Nephron (organoid): ENCODE measurements around the gene KLK10.

ENCODE experiments used
- H3K27ac Mint-ChIP-seq, 3 experiments: 2 replicates each; pipeline ENCODE4 v1.8.0; 2020; ENCODE audit warnings: mixed read lengths in 3 of 3, mild to moderate bottlenecking in 2 of 3, moderate library complexity in 1 of 3
- H3K27me3 Mint-ChIP-seq: 2 replicates; pipeline ENCODE4 v1.8.0; 2021; ENCODE audit warnings: low read depth, mild to moderate bottlenecking, moderate library complexity, mixed read lengths
- H3K36me3 Mint-ChIP-seq: 2 replicates; pipeline ENCODE4 v1.8.0; 2020; ENCODE audit warnings: low read depth, mixed read lengths
- H3K4me1 Mint-ChIP-seq: 2 replicates; pipeline ENCODE4 v1.8.0; 2020; ENCODE audit warnings: mixed read lengths
- H3K4me3 Mint-ChIP-seq, 3 experiments: 2 replicates each; pipeline ENCODE4 v1.8.0; 2020; ENCODE audit warnings: mild to moderate bottlenecking in 3 of 3, mixed read lengths in 3 of 3, moderate library complexity in 2 of 3
- H3K9me3 Mint-ChIP-seq: 2 replicates; pipeline ENCODE4 v1.8.0; 2020; ENCODE audit warnings: mixed read lengths
- CTCF ChIP-seq, 3 experiments: fragments of 200-600 bp; sonication (generic); IDR thresholded peaks; one replicate each; pipeline ENCODE4 v1.5.0; 2021; ENCODE audit warnings: antibody characterized with exemption in 3 of 3; ENCODE audit not compliant: unreplicated experiment in 3 of 3

Gene KLK10

DNA sequence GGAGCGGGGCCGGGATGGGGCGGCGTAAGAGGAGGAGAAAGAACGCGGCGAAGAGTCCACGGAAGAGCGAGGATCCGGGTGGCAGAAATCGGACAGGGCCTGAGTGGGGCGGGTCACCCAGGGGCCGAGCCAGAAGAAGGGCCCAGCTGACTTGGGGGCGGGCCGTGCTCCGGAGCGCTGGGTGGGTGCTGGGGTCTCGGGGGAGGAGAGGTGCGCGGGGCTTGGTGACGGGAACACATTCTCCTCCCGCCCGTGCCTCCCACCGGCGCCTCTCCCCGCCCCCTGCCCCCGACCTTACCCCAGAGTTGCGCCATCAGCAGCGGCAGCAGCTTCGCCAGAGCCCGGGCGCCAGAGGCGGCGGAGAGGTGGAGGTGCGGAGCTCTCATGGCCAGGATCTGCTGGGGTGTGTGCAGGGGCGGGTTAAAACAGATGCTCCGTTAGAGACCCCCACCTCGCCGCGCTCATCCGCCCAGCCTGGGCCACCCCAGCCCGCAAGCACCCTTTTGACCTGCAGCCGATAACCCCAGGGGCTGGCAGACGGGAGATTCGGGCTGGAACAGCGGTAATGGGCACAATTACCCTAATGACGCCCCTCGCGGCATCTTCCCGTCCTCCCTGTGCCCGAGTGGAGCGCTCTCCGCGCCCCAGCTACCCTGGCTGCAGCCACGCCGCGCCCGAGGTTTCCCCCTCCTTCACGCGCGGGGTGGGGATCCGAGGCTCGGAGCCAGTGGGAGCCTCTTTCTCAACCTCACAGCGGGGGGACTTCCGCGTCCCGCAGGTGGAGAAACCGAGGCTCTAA, 565 bp downstream of the KLK10 start:
- TF ChIP-seq CTCF (IDR thresholded peaks at IDR 0.05; ENCODE audit: unreplicated experiment in 3 of 3) = no peak
- Mint-ChIP-seq H3K36me3 (no peaks in the 10 kb centered on the region), H3K4me3 (peak overlapping the region; percentile 69 to 75 (median 70)), H3K27ac (no peak overlapping the region), H3K9me3 (peaks cover 3% of the 10 kb centered on the region), H3K27me3 (peaks cover 89% of the 10 kb centered on the region), H3K4me1 (peaks cover 19% of the 10 kb centered on the region)

DNA sequence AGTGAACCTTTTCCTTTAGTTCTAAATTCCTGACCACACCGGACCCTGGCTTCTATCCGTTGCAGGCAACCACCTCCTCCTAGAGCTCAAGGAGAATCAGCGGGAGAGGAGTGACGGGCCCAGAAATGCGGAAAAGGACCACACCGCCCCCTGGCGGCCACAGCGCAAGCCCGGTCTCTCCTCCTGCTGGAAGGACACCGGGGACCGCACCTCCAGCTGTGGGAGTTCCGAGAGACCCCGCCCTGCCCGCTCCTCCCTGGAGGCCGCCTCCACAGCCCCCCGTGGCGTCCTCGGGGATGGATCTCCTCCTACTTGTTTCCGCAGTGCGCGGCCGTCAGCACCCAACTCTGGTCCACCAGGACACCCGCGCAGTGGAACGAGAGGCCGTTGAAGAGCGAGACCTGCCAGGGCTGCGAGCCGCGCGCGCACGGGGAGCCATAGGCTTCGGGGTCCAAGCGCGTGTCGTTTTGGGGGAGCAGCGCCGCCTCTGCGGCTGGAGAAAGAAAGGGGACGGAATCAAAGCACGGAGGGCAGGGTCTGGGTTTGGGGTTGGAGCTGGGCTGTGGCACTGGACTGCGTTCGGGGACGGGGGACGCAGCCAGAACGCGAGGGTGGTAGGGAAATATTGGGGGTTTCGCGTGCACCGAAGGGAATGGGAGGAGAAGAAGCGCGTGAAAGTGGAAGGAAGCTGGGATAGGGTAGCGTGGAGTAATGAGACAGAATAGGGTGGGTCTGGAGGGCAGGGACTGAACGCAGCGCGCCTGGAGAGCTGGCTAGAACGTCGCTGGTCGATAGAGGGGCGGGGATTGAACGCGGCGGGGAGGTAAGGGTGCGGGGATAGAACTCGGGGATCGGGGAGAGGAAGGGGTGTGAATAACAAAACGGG, 2.5 kb downstream of the KLK10 start:
- Mint-ChIP-seq H3K27me3 (peaks cover 94% of the 10 kb centered on the region), H3K36me3 (no peaks in the 10 kb centered on the region), H3K9me3 (peaks cover 3% of the 10 kb centered on the region), H3K4me1 (peaks cover 19% of the 10 kb centered on the region), H3K4me3 (peak overlapping the region; percentile 82 to 84 (median 83)), H3K27ac (no peak overlapping the region)
- TF ChIP-seq CTCF (IDR thresholded peaks at IDR 0.05; ENCODE audit: unreplicated experiment in 3 of 3) = peak; percentile 72 to 84 (median 77)

DNA sequence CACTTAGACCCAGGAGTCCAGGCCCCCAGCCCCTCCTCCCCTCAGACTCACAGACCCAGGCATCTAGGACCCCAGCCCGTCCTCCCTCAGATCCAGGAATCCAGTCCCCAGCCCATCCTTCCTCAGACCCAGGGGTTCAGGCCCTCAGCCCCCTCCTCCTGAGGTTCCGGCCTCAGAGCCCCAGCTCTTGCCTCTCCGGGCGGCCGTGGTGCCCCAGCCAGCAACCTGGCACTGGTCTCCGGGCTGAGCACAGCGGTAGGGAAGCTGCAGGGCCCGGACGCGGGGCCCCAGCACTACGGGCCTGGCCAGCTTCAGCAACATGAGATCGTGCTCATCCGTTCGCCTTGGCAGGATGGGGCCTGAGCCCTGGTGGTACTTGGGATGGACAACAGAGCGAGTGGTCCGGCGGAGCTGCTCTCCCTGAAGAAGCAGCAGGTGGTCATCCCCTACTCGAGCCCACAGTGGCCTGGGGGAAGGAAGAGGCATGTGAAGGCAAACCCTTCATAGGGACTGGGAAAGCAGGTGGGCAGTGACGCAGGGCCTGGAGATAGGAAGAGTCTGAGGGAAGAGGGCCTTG, 3.7 kb downstream of the KLK10 start:
- H3K27me3 Mint-ChIP-seq = peaks cover 88% of the 10 kb centered on the region
- H3K36me3 Mint-ChIP-seq = no peaks in the 10 kb centered on the region
- H3K27ac Mint-ChIP-seq = no peak overlapping the region
- peaks cover 3% of the 10 kb centered on the region for H3K9me3 Mint-ChIP-seq
- peak overlapping the region; percentile 16 to 30 (median 26) for H3K4me3 Mint-ChIP-seq
- no peak for TF ChIP-seq CTCF (IDR thresholded peaks at IDR 0.05; ENCODE audit: unreplicated experiment in 3 of 3)
- H3K4me1 Mint-ChIP-seq = peaks cover 19% of the 10 kb centered on the region

GRCh38 chr19:51014242-51014641, 5.3 kb downstream of the KLK10 start:
- Mint-ChIP-seq H3K27ac (no peak overlapping the region), H3K36me3 (no peaks in the 10 kb centered on the region), H3K4me3 (peak overlapping the region in 1 of 3 experiments; percentile 53), H3K9me3 (peaks cover 3% of the 10 kb centered on the region), H3K27me3 (peaks cover 83% of the 10 kb centered on the region), H3K4me1 (peaks cover 14% of the 10 kb centered on the region)
- no peak for TF ChIP-seq CTCF (IDR thresholded peaks at IDR 0.05; ENCODE audit: unreplicated experiment in 3 of 3)

GRCh38 chr19:51012661-51013190, 6.8 kb downstream of the KLK10 start:
- Mint-ChIP-seq H3K36me3 (no peaks in the 10 kb centered on the region), H3K4me3 (no peak overlapping the region), H3K9me3 (peaks cover 3% of the 10 kb centered on the region), H3K4me1 (peaks cover 6% of the 10 kb centered on the region), H3K27ac (no peak overlapping the region), H3K27me3 (peaks cover 74% of the 10 kb centered on the region)
- TF ChIP-seq CTCF (IDR thresholded peaks at IDR 0.05; ENCODE audit: unreplicated experiment in 3 of 3) = no peak
